Measurements from ENCODE around the gene SRR.

Gene SRR

DNA sequence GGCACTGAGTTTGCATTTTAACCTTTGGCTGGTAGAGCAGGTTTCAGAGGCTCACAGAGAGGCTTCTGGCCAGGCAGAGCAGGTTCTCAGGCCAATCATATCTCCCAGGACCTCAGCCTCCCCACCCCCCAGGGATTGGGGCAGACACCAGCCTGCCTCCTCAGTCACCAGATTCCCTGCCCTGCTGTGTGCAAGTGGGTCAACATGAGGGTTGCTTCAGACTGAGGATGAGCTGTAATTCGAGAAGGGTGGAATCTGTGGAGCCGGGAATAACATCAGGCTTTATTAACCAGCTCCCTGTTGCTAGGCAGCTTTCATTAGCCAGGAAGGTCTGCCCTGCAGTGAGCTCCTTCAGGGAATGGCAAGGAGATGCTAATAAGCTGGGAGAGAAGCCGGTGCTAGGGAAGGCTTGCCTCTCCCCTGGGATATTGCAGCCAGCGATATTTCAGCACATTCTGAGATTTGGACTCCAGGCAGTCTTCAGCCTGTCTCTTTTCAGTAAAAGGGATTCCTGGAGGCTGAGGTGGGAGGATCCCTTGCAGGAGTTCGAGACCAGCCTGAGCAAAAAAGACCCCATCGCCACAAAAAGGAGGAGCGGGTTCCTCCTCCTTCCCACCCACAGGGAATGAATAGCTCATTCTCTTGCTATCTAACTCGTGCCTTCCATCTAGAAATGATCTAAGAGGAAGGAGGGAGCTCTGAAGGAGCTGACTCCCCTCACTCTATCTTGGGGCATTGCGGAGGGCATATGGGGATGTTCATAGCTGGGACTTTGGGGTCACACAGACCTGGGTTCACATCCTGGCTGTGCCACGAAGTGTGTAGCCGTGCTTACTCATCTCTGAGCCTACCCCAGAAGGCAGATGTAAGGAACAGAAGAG is 44.3 kb downstream of the SRR start:
- peak; percentile 27 for DNase-seq

DNA sequence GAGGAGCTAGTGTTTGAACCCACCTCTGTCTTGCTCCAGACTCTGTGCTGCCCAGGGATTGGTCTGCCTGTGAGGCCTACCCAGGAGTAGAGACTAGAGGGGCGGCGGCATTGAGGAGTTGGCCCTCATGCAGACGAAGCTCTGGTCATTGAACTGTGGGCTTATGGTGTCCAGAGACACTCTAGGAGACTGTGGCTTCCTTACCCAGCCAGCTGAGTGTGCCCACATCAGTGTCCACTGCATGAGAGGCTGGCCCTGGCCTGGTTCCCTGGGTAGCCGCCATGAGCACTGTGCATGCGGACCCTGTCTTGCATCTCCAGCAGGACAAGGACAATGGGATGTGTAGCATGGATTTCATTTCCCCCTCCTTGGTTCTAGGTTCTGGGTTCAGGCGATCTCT is 47.5 kb downstream of the SRR start:
- no peak for DNase-seq

DNA sequence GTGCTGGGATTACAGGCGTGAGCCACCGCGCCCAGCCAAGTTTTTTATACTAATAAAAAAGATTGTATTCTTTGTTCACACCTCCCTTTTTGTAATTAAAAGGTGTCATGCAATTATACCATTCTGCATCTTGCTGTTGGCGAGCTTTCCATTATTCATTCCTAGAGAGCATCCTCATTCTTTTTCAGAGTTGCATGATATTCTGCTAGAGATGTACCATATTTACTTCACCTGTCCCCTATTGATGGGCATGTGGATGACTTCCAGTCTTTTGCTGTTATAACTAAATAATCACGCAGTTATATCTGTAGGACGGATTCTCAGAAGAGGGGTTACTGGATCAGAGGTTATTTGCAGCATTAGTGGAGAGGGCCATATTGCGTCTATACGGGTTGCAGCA is 50.6 kb downstream of the SRR start:
- DNase-seq = no peak

- DNase-seq = no peak
Observed at GRCh38 chr17:2357237-2357636, 53.5 kb downstream of the SRR start.

GRCh38 chr17:2357931-2358434 is 54.2 kb downstream of the SRR start:
- DNase-seq = no peak

DNA sequence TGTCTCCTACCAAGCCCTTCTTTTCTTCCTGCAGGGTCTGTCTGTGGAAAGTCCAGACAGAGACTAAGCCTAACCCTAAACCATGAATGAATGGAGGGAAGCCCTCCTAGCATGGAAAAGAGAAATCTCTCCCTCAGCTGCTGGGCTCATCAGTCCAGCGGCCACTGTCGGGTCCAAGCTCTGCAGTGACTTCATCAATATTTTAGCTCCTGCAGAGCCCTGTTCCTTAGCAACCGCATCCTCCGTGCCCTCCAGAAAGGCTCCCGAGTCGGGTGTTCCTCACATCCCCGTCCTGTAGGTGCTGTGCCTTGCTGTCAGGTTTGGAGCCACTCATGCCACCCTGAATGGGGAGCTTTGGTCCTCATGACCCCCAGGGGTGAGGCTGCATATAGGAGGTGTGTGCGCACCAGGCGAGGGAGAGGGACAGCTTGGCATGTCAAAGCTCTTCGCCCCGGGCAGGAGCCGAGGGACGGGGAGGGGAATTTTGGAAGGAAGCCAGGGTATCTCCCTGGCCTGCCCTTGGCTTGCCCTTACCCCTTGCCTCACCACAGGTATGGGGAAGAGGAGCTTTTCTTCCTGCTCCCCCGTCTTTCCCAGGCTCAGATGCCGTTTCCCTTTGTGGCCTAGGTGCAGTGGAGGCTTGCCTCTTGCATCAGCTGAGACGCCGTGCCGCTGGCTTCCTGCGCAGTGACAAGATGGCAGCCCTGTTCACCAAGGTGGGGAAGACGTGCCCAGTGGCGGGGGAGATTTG is 57.4 kb downstream of the SRR start:
- no peak for DNase-seq

DNA sequence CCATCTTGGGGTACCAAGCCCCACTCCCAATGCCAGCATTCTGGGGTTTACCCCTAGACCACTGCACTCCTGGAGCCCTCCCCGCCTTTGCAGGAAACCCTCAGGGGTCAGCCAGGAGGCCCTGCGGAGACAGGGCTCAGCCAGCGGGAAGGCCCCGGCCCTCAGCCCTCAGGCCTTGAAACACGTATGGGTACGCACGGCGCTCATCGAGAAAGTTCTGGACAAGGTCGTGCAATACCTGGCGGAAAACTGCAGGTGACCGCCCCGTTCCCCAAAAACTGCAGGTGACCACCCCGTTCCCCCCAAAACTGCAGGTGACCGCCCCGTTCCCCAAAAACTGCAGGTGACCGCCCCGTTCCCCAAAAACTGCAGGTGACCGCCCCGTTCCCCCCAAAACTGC is 58.3 kb downstream of the SRR start:
- no peak for DNase-seq

DNA sequence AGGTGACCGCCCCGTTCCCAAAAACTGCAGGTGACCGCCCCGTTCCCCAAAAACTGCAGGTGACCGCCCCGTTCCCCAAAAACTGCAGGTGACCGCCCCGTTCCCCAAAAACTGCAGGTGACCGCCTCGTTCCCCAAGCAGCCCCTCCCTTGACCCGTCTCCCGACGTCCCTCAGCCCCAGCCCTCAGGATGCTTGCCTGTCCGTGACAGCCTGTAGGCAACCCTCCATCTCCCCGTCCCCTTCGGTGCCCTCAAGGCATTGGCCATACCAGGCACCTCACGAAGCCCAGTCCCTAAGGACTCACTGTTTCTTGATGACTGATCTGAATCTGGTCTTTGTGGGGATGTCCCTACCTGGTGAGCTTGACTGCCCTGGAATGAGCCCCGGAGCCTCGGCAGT is 58.7 kb downstream of the SRR start:
- no peak for DNase-seq

DNA sequence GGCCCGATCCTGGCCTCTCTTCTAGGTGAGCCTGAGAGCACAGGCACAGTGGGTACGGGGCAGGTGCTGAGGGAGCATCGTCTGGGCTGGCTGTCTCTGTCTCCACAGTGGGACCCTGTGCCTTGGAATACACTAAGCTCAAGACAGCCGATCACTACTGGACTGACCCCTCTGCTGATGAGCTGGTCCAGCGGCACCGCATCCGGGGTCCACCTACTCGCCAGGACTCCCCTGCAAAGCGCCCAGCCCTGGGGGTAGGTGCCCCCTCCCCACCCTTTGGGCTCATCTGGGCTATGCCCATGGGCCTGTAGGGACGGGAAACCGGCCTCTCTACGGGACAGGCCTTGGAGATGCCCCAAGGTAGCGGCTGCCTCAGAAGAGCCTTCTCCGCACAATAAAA is 59.1 kb downstream of the SRR start:
- no peak for DNase-seq

DNA sequence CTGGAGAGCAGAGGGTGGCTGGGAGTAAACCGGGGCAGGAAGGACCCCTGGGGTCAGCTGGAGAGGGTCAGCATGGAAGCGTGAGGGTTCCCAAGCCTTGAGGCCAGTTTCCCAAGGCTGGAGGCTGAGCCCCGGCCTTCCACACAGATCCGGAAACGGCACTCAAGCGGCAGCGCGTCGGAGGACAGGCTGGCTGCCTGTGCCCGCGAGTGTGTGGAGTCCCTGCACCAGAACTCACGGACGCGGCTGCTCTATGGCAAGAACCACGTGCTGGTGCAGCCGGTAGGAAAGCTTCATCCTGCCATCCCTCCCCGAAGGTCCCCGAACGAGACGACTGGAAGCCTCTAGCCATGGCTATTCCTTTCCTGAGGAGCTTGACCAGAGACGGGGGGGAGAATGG is 59.6 kb downstream of the SRR start:
- no peak for DNase-seq

DNA sequence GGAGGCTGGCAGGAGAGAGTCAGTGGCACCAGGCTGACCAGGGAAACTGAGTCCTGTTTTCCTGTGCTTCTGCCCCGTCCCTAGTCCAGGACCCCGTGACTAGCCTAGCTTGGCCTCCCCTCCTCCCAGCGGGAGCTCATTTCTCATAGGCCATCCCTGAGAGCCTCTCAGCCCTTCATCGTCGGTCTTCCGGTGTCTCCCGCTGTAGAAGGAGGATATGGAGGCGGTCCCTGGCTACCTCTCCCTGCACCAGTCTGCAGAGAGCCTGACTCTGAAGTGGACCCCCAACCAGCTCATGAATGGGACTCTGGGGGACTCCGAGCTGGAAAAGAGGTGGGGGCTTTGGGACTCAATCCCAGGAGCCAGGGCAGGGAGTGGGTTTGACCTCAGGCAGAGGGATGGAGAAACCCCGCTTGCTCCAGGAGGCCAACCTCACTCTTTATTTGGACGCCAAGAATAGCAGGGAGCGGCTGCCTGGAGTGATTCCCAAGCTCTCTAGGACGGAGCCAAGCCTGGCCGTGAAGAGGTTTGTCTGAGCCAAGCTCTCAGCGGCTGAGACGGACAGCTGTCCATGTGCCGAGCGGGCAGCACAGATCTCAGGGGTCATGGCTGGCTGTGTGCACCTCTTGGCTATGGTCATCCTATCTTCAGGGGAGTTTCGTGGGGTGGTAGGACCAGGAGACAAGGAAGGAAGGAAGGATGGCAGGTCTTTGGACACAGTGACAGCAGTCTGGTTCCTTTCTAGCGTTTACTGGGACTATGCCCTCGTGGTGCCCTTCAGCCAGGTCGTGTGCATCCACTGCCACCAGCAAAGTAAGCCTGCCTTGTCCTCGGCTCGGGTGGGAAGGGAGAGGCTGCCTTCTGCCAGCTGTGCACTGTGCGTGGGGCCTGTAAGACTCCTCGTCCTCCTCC is 60.4 kb downstream of the SRR start:
- no peak for DNase-seq

- DNase-seq = no peak
Observed at GRCh38 chr17:2364763-2365116, 61.0 kb downstream of the SRR start.

GRCh38 chr17:2365132-2365531 is 61.4 kb downstream of the SRR start:
- no peak for DNase-seq

DNA sequence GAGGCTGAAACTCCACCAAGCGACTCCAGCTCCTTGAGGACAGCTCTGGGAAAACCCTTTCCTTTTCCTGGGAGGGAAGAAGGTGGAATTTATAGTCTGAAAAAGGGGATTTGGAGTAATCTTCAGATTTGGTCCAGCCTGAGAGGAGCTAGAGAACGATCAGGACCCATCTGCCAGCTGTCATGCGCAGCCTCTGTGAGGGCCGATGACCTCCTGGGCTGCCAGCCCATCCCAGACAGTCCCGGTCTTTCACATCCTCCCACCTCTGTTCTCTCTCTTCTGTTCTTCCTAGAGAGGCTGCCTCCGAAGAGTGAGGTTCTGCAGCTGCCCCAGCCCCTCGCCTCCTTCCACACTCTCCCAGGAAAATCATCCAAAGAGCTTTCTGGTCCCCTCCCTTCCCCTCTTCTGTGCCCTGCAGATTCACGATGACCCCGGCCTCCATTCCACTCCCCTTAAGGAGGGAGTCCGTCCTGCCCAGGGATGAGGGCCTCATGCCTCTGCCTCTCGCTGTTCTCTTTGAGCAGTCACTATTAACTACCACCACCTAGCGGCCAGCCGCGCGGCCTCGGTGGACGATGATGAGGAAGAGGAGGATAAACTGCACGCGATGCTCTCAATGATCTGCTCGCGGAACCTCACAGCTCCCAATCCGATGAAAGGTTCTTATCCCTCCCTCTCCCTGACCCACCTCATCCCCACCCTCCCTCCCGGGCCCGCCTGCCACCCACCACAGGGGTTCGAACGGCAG is 63.2 kb downstream of the SRR start:
- DNase-seq = no peak

- no peak for DNase-seq
Observed at GRCh38 chr17:2368359-2368758, 64.6 kb downstream of the SRR start.

DNA sequence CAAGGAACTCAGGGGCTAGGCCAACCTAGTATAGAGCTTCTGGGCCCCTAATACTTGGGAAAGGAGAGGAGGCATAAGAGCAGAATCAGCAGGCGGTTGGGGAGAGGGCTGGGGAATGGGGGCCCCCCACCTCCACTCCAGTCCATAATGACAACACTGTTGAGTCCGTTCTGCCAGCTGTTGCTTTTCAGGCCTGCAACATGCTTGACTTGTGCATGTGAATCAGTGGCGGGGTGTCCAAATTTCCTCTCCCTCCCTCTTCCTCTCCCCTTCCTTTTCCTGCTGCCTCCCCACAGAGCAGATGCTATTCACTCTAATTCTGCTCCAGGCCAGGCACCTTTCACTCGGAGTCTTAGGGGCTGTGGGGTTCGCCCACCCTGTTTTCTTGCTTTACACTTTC is 65.3 kb downstream of the SRR start:
- DNase-seq = no peak

DNA sequence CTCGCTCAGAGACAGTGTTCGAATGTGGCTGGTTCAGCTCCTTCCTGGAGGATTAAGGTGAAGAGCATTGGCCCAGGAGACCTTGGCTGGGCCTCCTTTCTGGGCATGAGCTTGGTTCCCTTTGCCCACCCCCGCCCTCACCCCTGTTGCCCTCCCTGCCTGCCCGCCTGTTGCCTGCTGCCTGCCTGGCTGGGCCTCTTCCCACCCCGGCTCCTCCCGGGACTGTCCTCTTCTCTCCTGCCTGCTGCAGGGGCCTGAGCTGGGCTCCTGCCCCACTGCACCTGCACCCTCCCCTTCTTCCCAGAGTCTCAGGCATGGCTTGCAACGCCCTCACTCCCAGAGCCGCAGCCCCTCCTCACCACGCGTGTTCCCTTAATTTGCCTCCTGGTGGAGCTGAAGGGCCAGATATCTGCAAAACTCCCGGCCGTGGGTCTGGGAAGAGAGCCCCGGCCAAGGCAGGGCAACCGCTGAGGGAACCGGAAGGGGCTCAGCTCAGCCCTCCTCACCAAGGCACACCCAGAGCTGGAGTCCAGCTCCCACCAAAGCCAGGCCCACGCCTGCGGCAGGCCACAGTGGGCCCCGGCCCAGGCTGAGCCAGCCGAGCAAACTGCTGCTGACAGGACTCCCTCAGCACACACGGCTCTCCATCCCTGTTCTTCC is 65.9 kb downstream of the SRR start:
- no peak for DNase-seq

GRCh38 chr17:2370211-2370589 is 66.5 kb downstream of the SRR start:
- DNase-seq = no peak

DNA sequence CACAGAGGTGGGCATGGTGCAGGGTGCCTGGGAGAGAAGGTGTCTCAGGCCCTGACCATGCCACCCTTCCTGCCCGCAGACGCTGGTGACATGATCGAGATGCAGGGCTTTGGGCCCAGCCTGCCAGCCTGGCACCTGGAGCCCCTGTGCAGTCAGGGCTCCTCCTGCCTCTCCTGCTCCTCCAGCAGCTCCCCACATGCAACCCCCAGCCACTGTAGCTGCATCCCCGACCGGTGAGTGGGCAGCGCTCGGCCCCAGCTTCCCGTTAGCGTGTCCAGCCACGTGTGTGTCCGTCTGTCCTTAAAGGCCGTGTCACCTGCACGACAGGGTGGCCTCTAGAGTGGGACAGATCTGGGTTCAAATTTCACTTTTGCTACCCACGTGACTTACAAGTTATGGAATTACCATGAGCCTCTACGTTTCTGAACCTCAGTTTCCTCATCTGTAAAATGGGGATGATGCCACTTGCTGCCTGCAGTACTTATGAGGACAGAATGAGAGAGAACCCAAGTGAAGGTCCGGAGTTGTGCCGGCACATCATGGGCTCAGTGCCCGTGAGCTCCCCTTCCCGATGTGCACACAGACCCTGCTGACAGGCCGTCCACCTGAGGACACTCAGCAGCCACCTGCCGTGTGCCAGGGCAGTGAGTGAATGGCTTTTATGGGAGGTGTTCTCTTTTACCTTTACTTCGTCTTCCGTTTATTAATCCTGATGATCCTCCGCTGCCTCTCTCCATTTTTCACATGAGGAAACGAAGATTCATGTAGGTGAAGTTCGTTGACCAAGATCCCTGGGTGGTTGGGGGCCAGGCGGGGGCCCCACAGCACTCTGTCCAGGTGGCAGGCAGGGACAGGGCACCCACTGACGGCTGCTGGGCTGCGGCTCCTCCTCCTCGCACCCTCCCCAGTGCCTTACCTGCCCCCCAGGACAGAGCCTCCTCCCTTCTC is 67.7 kb downstream of the SRR start:
- no peak for DNase-seq

GRCh38 chr17:2372180-2372579 is 68.4 kb downstream of the SRR start:
- DNase-seq = no peak

GRCh38 chr17:2372681-2373080 is 68.9 kb downstream of the SRR start:
- DNase-seq = no peak

Data from NCI-H1105 treated with DMSO at 0.1 percent for 48 hours (cell line).